Activated naive CD8-positive, alpha-beta T cell treated with anti-CD3 and anti-CD28 coated beads, Interleukin-2, amount 50 U/mL, for 24 hours (primary cell): ENCODE measurements around the gene REPS1.
"Not testable (repeated sequence)": the region's sequence is repeated elsewhere in the genome, so short reads cannot be mapped to it uniquely, and the experiment has no call there.

Experiments
- ATAC-seq: fragments of 150-1000 bp; cut with Tn5 transposase; one replicate; pipeline ENCODE4 v1.10.0; 2021
- DNase-seq: peaks from one replicate; pipeline ENCODE4 v3.0.0; 2021
- H3K27ac Mint-ChIP-seq: one replicate; pipeline ENCODE4 v1.8.0; 2021; ENCODE audit warnings: mild to moderate bottlenecking, mixed read lengths
- H3K27me3 Mint-ChIP-seq: one replicate; pipeline ENCODE4 v1.8.0; 2021; ENCODE audit warnings: mixed read lengths
- H3K36me3 Mint-ChIP-seq: one replicate; pipeline ENCODE4 v1.8.0; 2021; ENCODE audit warnings: low read depth, mixed read lengths
- H3K4me1 Mint-ChIP-seq: one replicate; pipeline ENCODE4 v1.8.0; 2021; ENCODE audit warnings: mixed read lengths
- H3K4me3 Mint-ChIP-seq: one replicate; pipeline ENCODE4 v1.8.0; 2021; ENCODE audit warnings: mild to moderate bottlenecking, moderate library complexity, mixed read lengths
- H3K9me3 Mint-ChIP-seq: one replicate; pipeline ENCODE4 v1.8.0; 2021; ENCODE audit warnings: mixed read lengths

REPS1 gene

GRCh38 chr6:139016337-139017213 lies 28.5 kb upstream of the REPS1 start:
- H3K36me3 Mint-ChIP-seq = no peaks in the 10 kb centered on the region
- no peak overlapping the region for H3K4me3 Mint-ChIP-seq
- H3K4me1 Mint-ChIP-seq = peaks cover 3% of the 10 kb centered on the region
- no peak overlapping the region for H3K27ac Mint-ChIP-seq
- H3K27me3 Mint-ChIP-seq = no peaks in the 10 kb centered on the region
- ATAC-seq (no peak), DNase-seq (no peak)
- H3K9me3 Mint-ChIP-seq = no peaks in the 10 kb centered on the region

DNA sequence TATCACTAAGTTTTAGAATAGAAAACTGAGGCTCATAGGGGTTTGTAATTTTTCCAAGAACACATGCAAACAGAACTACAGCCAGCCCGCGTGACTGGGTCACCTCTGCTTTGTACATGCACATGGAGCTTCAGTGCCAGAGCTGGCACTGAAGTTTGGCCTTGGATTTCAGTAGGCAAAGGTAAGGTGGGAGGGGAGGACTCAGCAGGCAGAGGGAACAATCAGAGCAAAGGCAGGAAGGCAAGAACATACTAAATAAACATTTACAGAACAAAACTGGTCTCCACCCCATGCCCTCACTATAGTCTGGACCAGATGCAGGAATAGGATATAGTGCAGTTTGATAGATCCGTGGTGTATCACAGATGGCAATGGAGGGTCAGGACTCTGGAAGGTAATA lies 26.9 kb upstream of the REPS1 start:
- no peak for DNase-seq
- Mint-ChIP-seq H3K27ac (no peak overlapping the region), H3K36me3 (no peaks in the 10 kb centered on the region), H3K4me3 (no peak overlapping the region), H3K4me1 (peaks cover 3% of the 10 kb centered on the region), H3K27me3 (no peaks in the 10 kb centered on the region), H3K9me3 (no peaks in the 10 kb centered on the region)
- no peak for ATAC-seq

DNA sequence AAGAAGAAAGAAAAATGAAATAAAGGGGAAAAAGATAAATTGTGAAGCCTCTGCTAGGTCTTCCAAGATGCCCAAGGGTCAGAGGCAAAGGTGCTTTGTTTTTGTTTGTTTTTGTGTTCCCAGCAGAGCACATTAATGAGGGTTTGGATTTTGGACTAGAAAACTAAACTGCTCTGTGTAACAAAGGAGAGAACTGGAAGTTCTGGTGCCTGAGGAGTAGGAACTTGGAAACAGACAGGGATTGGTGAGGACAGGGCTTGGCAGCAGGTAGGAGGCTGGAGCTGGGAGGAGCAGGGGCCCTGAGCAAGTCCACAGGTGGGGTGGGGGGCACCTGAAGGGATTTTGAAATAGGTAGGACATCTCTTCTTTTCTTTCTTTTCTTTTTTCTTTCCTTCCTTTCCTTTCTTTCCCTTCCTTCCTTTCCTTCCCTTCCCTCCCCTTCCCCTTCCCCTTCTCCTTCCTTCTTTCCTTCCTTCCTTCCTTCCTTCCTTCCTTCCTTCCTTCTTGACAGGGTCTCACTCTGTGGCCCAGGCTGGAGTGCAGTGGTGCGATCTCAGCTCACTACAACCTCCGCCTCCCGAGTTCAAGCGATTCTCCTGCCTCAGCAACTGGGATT lies 25.2 kb upstream of the REPS1 start:
- peaks cover 3% of the 10 kb centered on the region for H3K4me1 Mint-ChIP-seq
- ATAC-seq (no peak), DNase-seq (no peak)
- H3K9me3 Mint-ChIP-seq = no peaks in the 10 kb centered on the region
- no peaks in the 10 kb centered on the region for H3K27me3 Mint-ChIP-seq
- no peaks in the 10 kb centered on the region for H3K36me3 Mint-ChIP-seq
- H3K4me3 Mint-ChIP-seq = no peak overlapping the region
- no peak overlapping the region for H3K27ac Mint-ChIP-seq

- H3K27me3 Mint-ChIP-seq = no peaks in the 10 kb centered on the region
- H3K4me3 Mint-ChIP-seq = no peak overlapping the region
- DNase-seq = no peak
- no peaks in the 10 kb centered on the region for H3K9me3 Mint-ChIP-seq
- no peaks in the 10 kb centered on the region for H3K36me3 Mint-ChIP-seq
- H3K27ac Mint-ChIP-seq = no peak overlapping the region
- peaks cover 3% of the 10 kb centered on the region for H3K4me1 Mint-ChIP-seq
- no peak for ATAC-seq
Measured at GRCh38 chr6:139011980-139012379, 23.9 kb upstream of the REPS1 start.

DNA sequence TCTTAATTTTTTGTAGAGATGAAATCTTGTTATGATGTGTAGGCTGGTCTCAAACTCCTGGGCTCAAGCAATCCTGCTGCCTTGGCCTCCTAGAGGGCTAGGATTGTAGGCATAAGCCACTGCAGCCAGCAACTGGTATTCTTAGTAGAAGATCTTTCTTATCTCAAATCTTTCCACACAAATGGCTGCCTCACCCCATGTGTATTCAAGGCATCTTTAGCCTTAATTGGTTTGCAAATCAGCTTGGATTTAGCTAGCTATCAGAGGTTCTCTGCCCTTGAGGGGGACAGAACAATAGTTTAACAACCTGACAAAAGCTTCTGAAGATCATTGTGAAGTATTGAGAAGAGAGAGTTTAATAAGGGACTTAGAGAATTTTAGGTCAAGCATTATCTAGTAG lies 22.6 kb upstream of the REPS1 start:
- DNase-seq = no peak
- Mint-ChIP-seq H3K4me3 (no peak overlapping the region), H3K4me1 (no peaks in the 10 kb centered on the region), H3K27me3 (no peaks in the 10 kb centered on the region), H3K27ac (no peak overlapping the region), H3K36me3 (no peaks in the 10 kb centered on the region), H3K9me3 (no peaks in the 10 kb centered on the region)
- ATAC-seq = no peak

GRCh38 chr6:139008117-139008516 lies 20.1 kb upstream of the REPS1 start:
- Mint-ChIP-seq H3K4me1 (no peaks in the 10 kb centered on the region), H3K9me3 (no peaks in the 10 kb centered on the region), H3K4me3 (no peak overlapping the region), H3K27me3 (no peaks in the 10 kb centered on the region), H3K36me3 (no peaks in the 10 kb centered on the region), H3K27ac (no peak overlapping the region)
- DNase-seq (no peak), ATAC-seq (no peak)

DNA sequence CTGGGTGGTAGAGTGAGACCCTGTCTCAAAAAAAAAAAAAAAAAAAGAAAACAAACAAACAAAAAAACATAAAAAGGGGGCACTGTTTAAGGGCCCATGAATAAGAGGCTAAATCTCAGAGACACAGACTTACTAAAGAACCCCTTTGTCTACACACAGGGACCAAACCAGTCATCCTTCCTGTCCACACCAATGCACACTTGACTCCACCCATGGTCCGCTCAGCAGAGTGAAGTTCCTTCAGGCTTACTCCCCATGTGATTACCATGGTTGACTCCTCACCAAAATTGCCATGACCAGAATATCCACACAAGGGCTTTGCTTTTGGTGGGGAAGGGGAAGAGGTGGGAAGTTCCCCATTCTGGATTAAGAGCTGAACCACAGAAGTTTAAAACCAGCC lies 19.4 kb upstream of the REPS1 start:
- Mint-ChIP-seq H3K36me3 (no peaks in the 10 kb centered on the region), H3K9me3 (no peaks in the 10 kb centered on the region), H3K27me3 (no peaks in the 10 kb centered on the region), H3K27ac (no peak overlapping the region), H3K4me3 (no peak overlapping the region), H3K4me1 (no peaks in the 10 kb centered on the region)
- ATAC-seq (no peak), DNase-seq (no peak)

DNA sequence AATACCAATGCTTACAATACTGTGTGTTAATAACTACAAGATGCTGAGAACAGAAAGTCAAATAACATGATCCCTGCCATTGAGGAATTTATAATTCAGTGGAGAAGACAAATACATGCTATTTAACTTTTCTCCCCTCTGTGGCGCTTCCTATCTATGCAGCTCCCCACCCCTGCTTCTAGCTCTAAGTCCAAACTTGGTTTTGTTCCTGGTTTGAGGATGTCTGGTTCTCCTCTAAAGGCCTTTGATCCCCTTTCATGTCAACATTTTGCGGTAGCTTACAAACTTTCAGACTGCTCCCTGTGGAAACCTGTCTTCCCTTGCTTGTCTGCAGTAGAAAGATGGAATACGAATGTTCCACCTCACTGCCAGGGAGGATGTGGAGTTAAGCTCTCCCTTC lies 18.4 kb upstream of the REPS1 start:
- H3K36me3 Mint-ChIP-seq = no peaks in the 10 kb centered on the region
- ATAC-seq (no peak), DNase-seq (no peak)
- H3K9me3 Mint-ChIP-seq = no peaks in the 10 kb centered on the region
- no peaks in the 10 kb centered on the region for H3K27me3 Mint-ChIP-seq
- no peak overlapping the region for H3K4me3 Mint-ChIP-seq
- H3K4me1 Mint-ChIP-seq = no peaks in the 10 kb centered on the region
- no peak overlapping the region for H3K27ac Mint-ChIP-seq

DNA sequence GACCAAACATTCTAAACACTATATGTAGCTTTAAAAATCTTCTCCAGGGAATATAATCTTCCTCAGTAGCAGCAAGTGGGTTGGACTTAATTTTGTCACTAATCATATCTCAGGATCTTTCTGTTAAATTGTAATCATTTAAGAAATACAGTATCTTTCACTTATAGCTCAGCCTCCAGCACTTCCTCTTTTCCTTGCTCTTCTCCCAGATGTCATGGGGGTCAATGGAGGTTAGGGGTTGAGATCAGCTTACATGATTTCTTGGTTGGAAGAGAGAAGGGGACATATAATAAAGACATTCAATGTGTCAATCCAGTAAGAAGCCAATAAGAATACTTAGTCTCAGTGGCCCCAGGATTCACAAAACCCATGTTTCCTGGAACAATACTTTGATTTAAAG lies 15.7 kb upstream of the REPS1 start:
- DNase-seq (no peak), ATAC-seq (no peak)
- no peak overlapping the region for H3K4me3 Mint-ChIP-seq
- H3K27ac Mint-ChIP-seq = no peak overlapping the region
- H3K9me3 Mint-ChIP-seq = no peaks in the 10 kb centered on the region
- H3K36me3 Mint-ChIP-seq = no peaks in the 10 kb centered on the region
- no peaks in the 10 kb centered on the region for H3K27me3 Mint-ChIP-seq
- no peaks in the 10 kb centered on the region for H3K4me1 Mint-ChIP-seq

DNA sequence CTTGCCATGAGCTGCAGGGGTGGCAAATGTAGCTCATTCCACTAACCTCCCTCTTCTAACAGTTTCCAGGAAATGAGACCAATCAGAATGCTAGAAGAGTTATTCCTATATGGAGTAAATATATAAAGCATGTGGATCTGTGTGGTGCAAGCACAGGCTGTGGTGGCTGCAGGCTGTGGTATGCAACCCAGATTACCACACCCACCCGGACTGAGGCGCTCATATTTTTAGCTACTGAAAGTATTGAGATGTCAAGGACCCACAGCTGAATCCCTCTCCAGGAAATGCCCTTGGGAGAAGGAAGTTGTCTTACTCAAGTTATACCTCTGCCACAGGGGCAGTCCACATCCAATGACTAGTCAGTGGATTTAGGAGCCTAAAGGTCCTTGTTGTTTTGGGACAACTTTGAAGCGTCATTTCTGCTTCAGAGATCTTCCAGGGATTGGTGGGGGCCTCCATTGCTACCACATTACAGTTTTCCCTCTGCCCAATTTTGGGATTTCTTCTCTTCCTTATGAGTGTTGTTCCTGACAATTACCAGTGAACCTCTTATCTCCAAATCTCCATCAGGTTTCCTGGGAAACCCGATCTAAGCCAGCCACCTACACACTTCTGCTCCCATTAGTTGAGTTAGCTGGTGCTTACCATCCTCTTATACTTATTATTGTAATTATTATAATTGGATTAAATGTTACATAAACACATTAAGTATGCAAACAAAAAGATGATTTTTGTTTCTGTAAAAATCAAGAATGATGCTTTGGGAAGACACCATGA lies 12.1 kb upstream of the REPS1 start:
- no peak for DNase-seq
- Mint-ChIP-seq H3K36me3 (no peaks in the 10 kb centered on the region), H3K4me3 (no peak overlapping the region), H3K27ac (no peak overlapping the region), H3K27me3 (no peaks in the 10 kb centered on the region), H3K4me1 (no peaks in the 10 kb centered on the region), H3K9me3 (no peaks in the 10 kb centered on the region)
- no peak for ATAC-seq

GRCh38 chr6:138997136-138997535 lies 9.1 kb upstream of the REPS1 start:
- DNase-seq (no peak), ATAC-seq (no peak)
- Mint-ChIP-seq H3K27ac (no peak overlapping the region), H3K4me3 (no peak overlapping the region), H3K4me1 (peaks cover 8% of the 10 kb centered on the region), H3K27me3 (no peaks in the 10 kb centered on the region), H3K36me3 (no peaks in the 10 kb centered on the region), H3K9me3 (no peaks in the 10 kb centered on the region)

DNA sequence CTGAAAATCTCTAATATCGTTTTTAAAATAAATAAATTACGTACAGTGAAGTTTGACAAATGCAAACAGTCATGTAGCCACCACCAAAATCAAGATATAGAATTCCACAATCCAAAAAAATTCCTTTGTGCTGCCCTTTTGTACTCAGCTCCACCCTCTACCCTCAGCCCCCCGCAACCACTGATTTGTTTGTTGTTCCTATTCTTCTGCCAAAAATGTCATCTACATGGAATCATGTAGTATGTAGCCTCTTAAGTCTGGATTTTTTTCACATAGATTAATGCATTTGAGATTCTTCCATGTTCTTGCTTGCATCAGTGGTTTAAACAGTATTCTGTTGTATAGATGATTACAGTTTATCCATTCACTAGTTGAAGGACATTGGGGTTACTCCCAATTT lies 8.5 kb upstream of the REPS1 start:
- Mint-ChIP-seq H3K4me3 (no peak overlapping the region), H3K36me3 (no peaks in the 10 kb centered on the region), H3K4me1 (peaks cover 8% of the 10 kb centered on the region), H3K27me3 (no peaks in the 10 kb centered on the region), H3K27ac (no peak overlapping the region), H3K9me3 (no peaks in the 10 kb centered on the region)
- no peak for DNase-seq
- ATAC-seq = no peak

- not testable (repeated sequence) for H3K36me3 Mint-ChIP-seq, DNase-seq, H3K27ac Mint-ChIP-seq, H3K9me3 Mint-ChIP-seq, H3K27me3 Mint-ChIP-seq, ATAC-seq, H3K4me3 Mint-ChIP-seq
- H3K4me1 Mint-ChIP-seq = peaks cover 17% of the 10 kb centered on the region
Measured at GRCh38 chr6:138993410-138993809, 5.4 kb upstream of the REPS1 start.

DNA sequence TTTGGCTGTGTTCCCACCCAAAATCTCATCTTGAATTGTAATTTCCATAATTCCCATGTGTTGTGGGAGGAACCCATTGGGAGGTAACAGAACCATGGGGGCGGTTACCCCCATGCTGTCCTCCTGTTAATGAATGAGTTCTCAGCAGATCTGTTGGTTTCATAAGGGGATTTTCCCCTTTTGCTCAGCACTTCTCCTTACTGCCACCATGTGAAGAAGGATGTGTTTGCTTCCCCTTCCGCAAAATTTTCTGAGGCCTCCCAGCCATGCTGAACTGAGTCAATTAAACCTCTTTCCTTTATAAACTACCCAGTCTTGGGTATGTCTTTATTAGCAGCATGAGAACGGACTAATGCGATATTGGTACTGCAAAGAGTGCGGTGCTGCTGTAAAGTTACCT lies 4.9 kb upstream of the REPS1 start:
- not testable (repeated sequence) for DNase-seq, H3K27me3 Mint-ChIP-seq, H3K36me3 Mint-ChIP-seq, ATAC-seq, H3K27ac Mint-ChIP-seq, H3K4me3 Mint-ChIP-seq, H3K9me3 Mint-ChIP-seq
- peaks cover 19% of the 10 kb centered on the region for H3K4me1 Mint-ChIP-seq

- DNase-seq = no peak
- ATAC-seq = no peak
- no peaks in the 10 kb centered on the region for H3K9me3 Mint-ChIP-seq
- H3K27ac Mint-ChIP-seq = no peak overlapping the region
- no peaks in the 10 kb centered on the region for H3K27me3 Mint-ChIP-seq
- no peaks in the 10 kb centered on the region for H3K36me3 Mint-ChIP-seq
- H3K4me1 Mint-ChIP-seq = peaks cover 19% of the 10 kb centered on the region
- no peak overlapping the region for H3K4me3 Mint-ChIP-seq
Measured at GRCh38 chr6:138991206-138991605, 3.2 kb upstream of the REPS1 start.
